ENCODE measurements around the gene SGMS1.

SGMS1 gene

DNA sequence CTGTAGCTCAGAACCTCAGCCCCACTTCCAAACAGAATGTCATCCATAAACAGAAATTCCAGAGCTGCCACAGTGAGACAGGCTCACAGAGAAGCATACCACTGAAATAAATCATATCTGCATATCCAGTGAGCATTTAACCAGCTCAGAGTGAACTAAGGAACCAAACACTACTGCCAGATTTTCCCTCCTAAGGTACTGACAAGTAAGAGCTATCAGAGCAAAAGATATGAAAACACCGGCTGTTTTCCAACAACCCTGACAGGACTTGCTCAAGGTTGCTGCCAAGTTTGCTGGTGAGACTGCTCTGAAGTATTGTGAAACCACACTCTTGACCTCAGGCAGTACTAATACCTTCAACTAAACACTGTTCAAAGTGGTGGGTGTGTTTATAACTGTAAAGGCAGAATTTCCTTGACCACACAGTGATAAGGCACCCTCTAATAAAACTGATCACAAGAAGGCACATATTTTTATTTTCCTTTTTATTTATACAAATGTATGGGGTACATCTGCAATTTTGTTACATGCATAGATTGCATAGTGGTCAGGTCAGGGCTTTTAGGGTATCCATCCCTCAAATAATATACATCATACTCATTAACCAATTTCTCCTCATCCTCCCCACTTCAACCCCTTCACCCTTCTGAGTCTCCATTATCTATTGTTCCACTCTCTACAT, 18.3 kb downstream of the SGMS1 start:
- H3K27me3 ChIP-seq (replicated peaks; ENCODE audit: control insufficient read depth, insufficient read depth, low read length) = no peaks in the 10 kb centered on the region
- H3K4me3 ChIP-seq (replicated peaks; ENCODE audit: low read depth, low read length) = no peak overlapping the region
- TF ChIP-seq, protein P1, sequence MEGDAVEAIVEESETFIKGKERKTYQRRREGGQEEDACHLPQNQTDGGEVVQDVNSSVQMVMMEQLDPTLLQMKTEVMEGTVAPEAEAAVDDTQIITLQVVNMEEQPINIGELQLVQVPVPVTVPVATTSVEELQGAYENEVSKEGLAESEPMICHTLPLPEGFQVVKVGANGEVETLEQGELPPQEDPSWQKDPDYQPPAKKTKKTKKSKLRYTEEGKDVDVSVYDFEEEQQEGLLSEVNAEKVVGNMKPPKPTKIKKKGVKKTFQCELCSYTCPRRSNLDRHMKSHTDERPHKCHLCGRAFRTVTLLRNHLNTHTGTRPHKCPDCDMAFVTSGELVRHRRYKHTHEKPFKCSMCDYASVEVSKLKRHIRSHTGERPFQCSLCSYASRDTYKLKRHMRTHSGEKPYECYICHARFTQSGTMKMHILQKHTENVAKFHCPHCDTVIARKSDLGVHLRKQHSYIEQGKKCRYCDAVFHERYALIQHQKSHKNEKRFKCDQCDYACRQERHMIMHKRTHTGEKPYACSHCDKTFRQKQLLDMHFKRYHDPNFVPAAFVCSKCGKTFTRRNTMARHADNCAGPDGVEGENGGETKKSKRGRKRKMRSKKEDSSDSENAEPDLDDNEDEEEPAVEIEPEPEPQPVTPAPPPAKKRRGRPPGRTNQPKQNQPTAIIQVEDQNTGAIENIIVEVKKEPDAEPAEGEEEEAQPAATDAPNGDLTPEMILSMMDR (IDR thresholded peaks at IDR 0.05; ENCODE audit: insufficient read depth, low read length, poor library complexity, severe bottlenecking) = no peak
- no peaks in the 10 kb centered on the region for H3K36me3 ChIP-seq (ENCODE audit: control insufficient read depth, insufficient read depth, low read length)
- peak; percentile 7 for DNase-seq (ENCODE audit: extremely low read depth, insufficient read length)

DNA sequence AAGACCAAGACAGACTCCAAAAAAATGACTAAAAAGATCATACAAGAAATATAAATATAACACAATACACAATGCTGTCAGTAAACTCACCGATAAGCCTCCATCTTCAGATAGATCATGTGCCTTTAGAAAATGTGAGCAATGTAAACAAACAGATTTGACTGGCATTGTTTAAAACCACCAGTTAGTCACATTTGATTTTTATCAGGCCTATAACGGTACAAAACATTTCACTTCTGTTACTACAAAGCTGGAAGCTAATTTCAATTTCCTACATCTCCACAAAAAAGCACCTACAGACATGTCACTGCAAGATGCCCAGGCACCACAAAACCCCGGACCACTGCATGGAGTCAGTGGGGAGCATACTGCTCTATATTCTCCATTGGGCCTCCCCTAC, 18.9 kb downstream of the SGMS1 start:
- H3K4me3 ChIP-seq (replicated peaks; ENCODE audit: low read depth, low read length) = no peak overlapping the region
- H3K36me3 ChIP-seq (ENCODE audit: control insufficient read depth, insufficient read depth, low read length) = no peaks in the 10 kb centered on the region
- TF ChIP-seq, protein P1 (IDR thresholded peaks at IDR 0.05; ENCODE audit: insufficient read depth, low read length, poor library complexity, severe bottlenecking) = no peak
- no peak for DNase-seq (ENCODE audit: extremely low read depth, insufficient read length)
- no peaks in the 10 kb centered on the region for H3K27me3 ChIP-seq (replicated peaks; ENCODE audit: control insufficient read depth, insufficient read depth, low read length)

DNA sequence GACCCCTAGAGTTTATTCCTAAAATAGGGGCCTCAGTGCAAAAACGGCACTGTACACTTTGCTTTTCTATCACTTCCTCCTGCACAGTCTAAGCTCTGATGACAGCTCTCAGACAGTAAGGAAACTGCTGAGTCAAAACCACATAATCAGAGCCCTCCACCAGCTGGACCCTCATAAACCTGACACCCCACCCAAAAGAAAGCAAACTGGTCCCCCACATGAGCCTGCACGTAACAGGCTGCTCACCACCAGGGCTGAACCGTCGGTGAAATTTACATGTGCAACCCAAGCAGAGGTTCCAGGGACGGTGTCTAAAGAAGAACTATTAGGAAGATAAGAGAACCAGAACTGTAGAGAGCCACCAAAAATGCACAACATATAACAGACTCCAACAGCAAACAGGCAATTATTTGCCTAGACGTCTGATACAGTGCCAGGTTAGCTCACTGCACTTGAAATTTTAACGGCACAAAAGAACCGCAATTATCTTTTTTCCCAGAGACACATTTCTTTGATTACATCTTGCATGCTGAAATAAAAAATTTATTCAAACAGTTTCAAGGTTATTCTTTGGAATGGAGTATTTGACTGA, 19.6 kb downstream of the SGMS1 start:
- peak; percentile 30 for DNase-seq (ENCODE audit: extremely low read depth, insufficient read length)
- Histone ChIP-seq H3K4me3 (replicated peaks; ENCODE audit: low read depth, low read length) (no peak overlapping the region), H3K27me3 (replicated peaks; ENCODE audit: control insufficient read depth, insufficient read depth, low read length) (no peaks in the 10 kb centered on the region), H3K36me3 (ENCODE audit: control insufficient read depth, insufficient read depth, low read length) (no peaks in the 10 kb centered on the region)
- TF ChIP-seq, protein P1 (IDR thresholded peaks at IDR 0.05; ENCODE audit: insufficient read depth, low read length, poor library complexity, severe bottlenecking) = no peak

DNA sequence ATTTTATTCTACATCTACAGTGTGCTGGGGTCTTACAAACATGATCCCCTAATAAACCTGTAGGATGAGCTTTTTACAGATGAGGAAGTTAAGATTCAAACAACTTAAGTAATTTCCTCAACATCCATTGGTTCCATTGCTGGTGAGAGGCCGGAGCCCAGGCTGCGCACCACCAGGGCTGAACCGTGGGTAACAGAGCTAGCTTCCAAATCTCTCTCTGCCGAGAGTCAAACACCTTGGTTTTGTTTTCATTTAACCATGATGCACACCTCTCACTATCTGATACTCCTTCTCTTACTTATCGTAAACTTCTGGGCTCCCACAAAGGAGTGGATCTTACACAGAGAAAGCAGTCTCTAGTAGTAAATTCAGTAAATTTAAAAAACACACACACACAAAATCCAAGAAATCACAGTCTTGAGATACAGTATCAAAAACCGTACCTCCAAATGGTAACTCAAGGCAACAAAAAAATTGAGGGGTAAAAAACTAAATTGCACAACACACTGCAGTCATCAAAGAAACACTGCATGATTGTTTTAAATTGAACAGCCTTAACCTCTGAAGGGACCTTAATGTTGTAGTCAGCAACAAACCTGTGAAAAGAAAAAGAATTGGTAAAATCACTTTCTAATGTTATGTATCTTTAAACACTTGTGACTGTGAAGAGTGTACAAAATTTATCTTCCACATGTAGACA, 20.5 kb downstream of the SGMS1 start:
- H3K4me3 ChIP-seq (replicated peaks; ENCODE audit: low read depth, low read length) = no peak overlapping the region

DNA sequence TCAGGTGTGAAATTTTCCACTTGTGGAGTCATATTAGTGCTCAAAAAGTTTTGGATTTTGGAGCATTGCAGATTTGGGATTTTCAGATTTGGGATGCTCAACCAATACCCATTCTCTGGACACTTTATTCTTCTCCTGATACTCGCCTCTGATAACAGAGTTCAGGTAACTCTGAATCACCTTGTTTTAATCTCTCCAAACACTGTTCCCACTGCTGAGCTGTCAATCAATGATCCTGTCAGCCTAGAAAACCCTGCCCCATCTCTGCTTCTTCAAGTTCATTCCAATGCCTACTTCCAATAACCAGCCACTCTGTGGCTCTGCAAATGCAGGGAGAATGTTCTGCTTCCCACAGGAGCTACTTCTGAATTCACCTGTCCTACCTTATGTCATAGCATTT, 21.8 kb downstream of the SGMS1 start:
- Histone ChIP-seq H3K36me3 (ENCODE audit: control insufficient read depth, insufficient read depth, low read length) (no peaks in the 10 kb centered on the region), H3K27me3 (replicated peaks; ENCODE audit: control insufficient read depth, insufficient read depth, low read length) (no peaks in the 10 kb centered on the region), H3K4me3 (replicated peaks; ENCODE audit: low read depth, low read length) (no peak overlapping the region)
- TF ChIP-seq, protein P1 (IDR thresholded peaks at IDR 0.05; ENCODE audit: insufficient read depth, low read length, poor library complexity, severe bottlenecking) = no peak
- DNase-seq (ENCODE audit: extremely low read depth, insufficient read length) = no peak

More for the DNA sequence above, 20.5 kb downstream of the SGMS1 start:
- H3K27me3 ChIP-seq (replicated peaks; ENCODE audit: control insufficient read depth, insufficient read depth, low read length) = no peaks in the 10 kb centered on the region
- TF ChIP-seq, protein P1 (IDR thresholded peaks at IDR 0.05; ENCODE audit: insufficient read depth, low read length, poor library complexity, severe bottlenecking) = no peak
- no peaks in the 10 kb centered on the region for H3K36me3 ChIP-seq (ENCODE audit: control insufficient read depth, insufficient read depth, low read length)
- no peak for DNase-seq (ENCODE audit: extremely low read depth, insufficient read length)

Measured in GM06990 (cell line).